Right lobe of liver (tissue), 6 donors: Measurements from ENCODE around the gene SH2D2A. TPM values are rescaled to one million over a fixed set of nuclear protein-coding genes. Genes with fewer than 3 reads are reported as not detected.

Source experiments
- ATAC-seq, 4 donors: fragments of 200-7000 bp; cut with Tn5 transposase; one replicate each; pipeline ENCODE4 v1.9.1; 2020; ENCODE audit warnings: mild to moderate bottlenecking in 4 of 4, moderate library complexity in 4 of 4
- DNase-seq, 3 donors: peaks; one replicate each; pipeline ENCODE4 v3.0.0-alpha.2; 2020
- H3K27ac ChIP-seq, 3 donors: fragments of 200-600 bp; one replicate each; pipeline ENCODE4 v1.8.0; 2022
- H3K27me3 ChIP-seq, 2 donors: fragments of 200-600 bp; one replicate each; pipeline ENCODE4 v1.8.0; 2022
- H3K36me3 ChIP-seq, 4 donors: fragments of 200-600 bp; sonication (generic) in 1 of 4; one replicate each; pipeline versions ENCODE4 v1.5.1 to v1.8.0; 2017 to 2022; ENCODE audit warnings: control low read depth in 1 of 4
- H3K4me1 ChIP-seq, 4 donors: fragments of 200-600 bp; sonication (generic) in 1 of 4; one replicate each; pipeline versions ENCODE4 v1.5.1 to v1.8.0; 2017 to 2022; ENCODE audit warnings: control low read depth in 1 of 4
- H3K4me3 ChIP-seq, 3 donors: fragments of 200-600 bp; one replicate each; pipeline ENCODE4 v1.8.0; 2022
- H3K9me3 ChIP-seq, 4 donors: fragments of 200-600 bp; sonication (generic) in 1 of 4; one replicate each; pipeline versions ENCODE4 v1.5.1 to v1.8.0; 2017 to 2022; ENCODE audit warnings: control low read depth in 1 of 4
- CTCF ChIP-seq, 4 donors: fragments of 200-600 bp in 3 of 4; fragments of 450-650 bp in 1 of 4; IDR thresholded peaks; one replicate each; pipeline versions ENCODE4 v1.5.1 to v1.8.0; 2016 to 2022; ENCODE audit warnings: antibody characterized with exemption in 4 of 4, mild to moderate bottlenecking in 2 of 4
- POLR2A ChIP-seq: fragments of 450-650 bp; IDR thresholded peaks from one replicate; pipeline ENCODE4 v1.6.1; 2017; ENCODE audit warnings: antibody characterized with exemption, mild to moderate bottlenecking
- WGBS: methylation state at CpG from one replicate; pipeline ENCODE4 v1.1.6; 2018; ENCODE audit warnings: low coverage, low lambda C conversion rate; ENCODE audit not compliant: insufficient coverage; ENCODE audit errors: missing lambda C conversion rate; 5-methylcytosine and 5-hydroxymethylcytosine counted together
- intact Hi-C, 2 donors: fragments of 100-400 bp; cut with DNase I; formaldehyde crosslinking; loops; one replicate each; pipeline versions ENCODE4 v1.11.2 to v1.14.1; 2022
- total RNA-seq, 6 experiments: library from RNA; depleted of rRNA in 2 of 6; stranded (reverse); fragments of >200 nt in 2 of 6; fragmentation: NEBNext Ultra II Directional in 3 of 6; extraction: Animal tissue kit (Norgen Biotek cat#: 25700) in 3 of 6; gene quantifications; one replicate each; pipeline versions ENCODE4 v1.1.0 to v1.2.4, GENCODE V29; 2016 to 2023
- donor health status: DM: no; HTN: yes; CAD: no.
- donor health status: DM: no; HTN: no; CAD: no.
- donor health status: DM: no; HTN: no; CAD: no.
- donor health status: DM: no; HTN: yes; CAD: no.
- donor health status: DM: no; HTN: yes; CAD: no.

The SH2D2A gene
- total RNA-seq, 6 experiments from 2014 or later, result 0.32 to 1.3 (median 0.67) TPM

- TF ChIP-seq CTCF (IDR thresholded peaks at IDR 0.05) (no peak), POLR2A (no peak)
- H3K27me3 ChIP-seq, result no peaks in the 10 kb centered on the region
- H3K4me1 ChIP-seq, result no peaks in the 10 kb centered on the region
- H3K9me3 ChIP-seq, result no peaks in the 10 kb centered on the region
- DNase-seq, result no peak
- ATAC-seq, result no peak
- 64% methylated on average over 1 of the region's 1 CpG for WGBS
- no peaks in the 10 kb centered on the region for H3K36me3 ChIP-seq
- no peak overlapping the region for H3K4me3 ChIP-seq
- intact Hi-C loops, result no loop called here
- no peak overlapping the region for H3K27ac ChIP-seq
Measured at GRCh38 chr1:156826630-156827029, 10.0 kb upstream of the SH2D2A start.

- no peak overlapping the region for H3K27ac ChIP-seq
- no peaks in the 10 kb centered on the region for H3K27me3 ChIP-seq
- TF ChIP-seq POLR2A (no peak), CTCF (IDR thresholded peaks at IDR 0.05) (no peak)
- H3K9me3 ChIP-seq, result no peaks in the 10 kb centered on the region
- intact Hi-C loops, result no loop called here
- no peaks in the 10 kb centered on the region for H3K36me3 ChIP-seq
- WGBS, result 75% methylated on average over 2 of the region's 5 CpGs
- no peak overlapping the region for H3K4me3 ChIP-seq
- DNase-seq (no peak), ATAC-seq (no peak)
- no peaks in the 10 kb centered on the region for H3K4me1 ChIP-seq
Measured at GRCh38 chr1:156823210-156823790, 6.7 kb upstream of the SH2D2A start.

- H3K27me3 ChIP-seq, result no peaks in the 10 kb centered on the region
- H3K27ac ChIP-seq, result no peak overlapping the region
- DNase-seq, result no peak
- intact Hi-C loops, result no loop called here
- 38% methylated on average over 1 of the region's 1 CpG for WGBS
- H3K4me3 ChIP-seq, result no peak overlapping the region
- ATAC-seq, result no peak
- no peaks in the 10 kb centered on the region for H3K4me1 ChIP-seq
- no peak for TF ChIP-seq CTCF (IDR thresholded peaks at IDR 0.05)
- H3K36me3 ChIP-seq, result no peaks in the 10 kb centered on the region
- no peaks in the 10 kb centered on the region for H3K9me3 ChIP-seq
Measured at GRCh38 chr1:156822680-156823079, 6.0 kb upstream of the SH2D2A start.

GRCh38 chr1:156821801-156822200 lies 5.2 kb upstream of the SH2D2A start:
- ATAC-seq, result no peak
- Histone ChIP-seq H3K36me3 (no peaks in the 10 kb centered on the region), H3K9me3 (no peaks in the 10 kb centered on the region), H3K4me3 (no peak overlapping the region), H3K4me1 (no peaks in the 10 kb centered on the region), H3K27ac (no peak overlapping the region), H3K27me3 (no peaks in the 10 kb centered on the region)
- intact Hi-C loops, result no loop called here
- TF ChIP-seq CTCF (IDR thresholded peaks at IDR 0.05) (no peak), POLR2A (no peak)
- DNase-seq, result no peak
- WGBS, result 32% methylated on average over 2 of the region's 4 CpGs
